Hematopoietic multipotent progenitor cell (in vitro differentiated cells): Measurements from ENCODE around the gene RTBDN. TPM values are rescaled to one million over a fixed set of nuclear protein-coding genes. Genes with fewer than 3 reads are reported as not detected.
"Not testable (repeated sequence)": the region's sequence is repeated elsewhere in the genome, so short reads cannot be mapped to it uniquely, and the experiment has no call there.

Source experiments
- DNase-seq, 3 donors: peaks; one replicate each; pipeline ENCODE4 v3.0.0-alpha.2; 2011 to 2015; ENCODE audit warnings: low read depth in 2 of 3, low spot score in 2 of 3
- total RNA-seq: library from RNA; depleted of rRNA; stranded (reverse); fragments of >200 nt; gene quantifications from one replicate; pipeline ENCODE4 v1.2.3, GENCODE V29; 2012

The RTBDN gene
- total RNA-seq, 1 donor: not detected

DNA sequence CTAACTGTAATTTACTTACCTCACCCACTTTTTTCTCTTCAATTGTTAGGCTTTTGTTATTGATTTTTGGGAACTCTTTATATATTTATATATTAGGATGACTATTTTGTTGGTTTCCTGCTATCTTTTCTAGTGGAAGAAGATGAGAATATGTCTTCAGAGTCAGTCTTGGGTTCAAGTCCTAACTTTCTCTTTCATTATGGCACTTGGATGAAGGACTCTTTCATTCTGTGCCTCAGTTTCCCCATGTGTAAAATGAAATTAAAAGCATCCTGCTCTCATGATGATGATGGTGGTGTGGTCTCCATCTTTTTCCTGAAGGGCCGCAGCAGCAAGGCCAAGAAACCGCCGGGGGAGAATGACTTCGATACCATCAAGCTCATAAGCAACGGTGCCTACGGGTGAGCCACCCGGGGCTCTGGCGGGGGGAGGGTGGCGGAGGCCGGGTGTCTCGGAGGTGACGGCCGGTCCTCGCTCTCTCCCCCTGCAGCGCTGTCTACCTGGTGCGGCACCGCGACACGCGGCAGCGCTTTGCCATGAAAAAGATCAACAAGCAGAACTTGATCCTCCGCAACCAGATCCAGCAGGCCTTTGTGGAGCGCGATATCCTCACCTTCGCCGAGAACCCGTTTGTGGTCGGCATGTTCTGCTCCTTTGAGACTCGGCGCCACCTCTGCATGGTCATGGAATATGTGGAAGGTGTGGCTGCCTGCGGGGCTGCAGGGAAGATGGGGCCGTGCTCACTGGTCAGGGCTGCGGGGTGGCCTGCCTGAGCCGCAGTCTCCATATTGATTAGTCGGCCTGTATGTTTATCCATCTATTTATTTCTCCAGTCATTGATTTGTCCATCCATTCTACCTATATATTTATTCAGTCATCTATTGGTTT lies 23.9 kb upstream of the RTBDN start:
- no peak for DNase-seq

DNA sequence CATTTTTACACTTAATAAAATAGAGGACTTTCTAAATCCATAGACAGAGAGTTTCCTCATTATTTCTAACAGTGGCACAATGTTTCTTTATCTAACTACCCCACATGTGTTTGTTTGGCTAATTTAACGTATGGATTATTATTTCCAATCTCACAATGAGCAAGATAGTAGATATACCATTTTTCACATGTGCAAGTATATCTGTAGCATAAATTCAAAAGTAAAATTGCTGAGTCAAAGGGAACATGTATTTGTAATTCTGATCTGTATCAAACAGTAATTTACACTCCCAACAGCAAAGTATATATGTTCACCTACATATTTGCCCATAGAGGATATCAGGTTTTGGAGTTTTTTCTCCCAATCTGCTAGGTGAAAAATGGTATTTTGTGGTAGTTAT lies 22.3 kb upstream of the RTBDN start:
- DNase-seq: no peak

DNA sequence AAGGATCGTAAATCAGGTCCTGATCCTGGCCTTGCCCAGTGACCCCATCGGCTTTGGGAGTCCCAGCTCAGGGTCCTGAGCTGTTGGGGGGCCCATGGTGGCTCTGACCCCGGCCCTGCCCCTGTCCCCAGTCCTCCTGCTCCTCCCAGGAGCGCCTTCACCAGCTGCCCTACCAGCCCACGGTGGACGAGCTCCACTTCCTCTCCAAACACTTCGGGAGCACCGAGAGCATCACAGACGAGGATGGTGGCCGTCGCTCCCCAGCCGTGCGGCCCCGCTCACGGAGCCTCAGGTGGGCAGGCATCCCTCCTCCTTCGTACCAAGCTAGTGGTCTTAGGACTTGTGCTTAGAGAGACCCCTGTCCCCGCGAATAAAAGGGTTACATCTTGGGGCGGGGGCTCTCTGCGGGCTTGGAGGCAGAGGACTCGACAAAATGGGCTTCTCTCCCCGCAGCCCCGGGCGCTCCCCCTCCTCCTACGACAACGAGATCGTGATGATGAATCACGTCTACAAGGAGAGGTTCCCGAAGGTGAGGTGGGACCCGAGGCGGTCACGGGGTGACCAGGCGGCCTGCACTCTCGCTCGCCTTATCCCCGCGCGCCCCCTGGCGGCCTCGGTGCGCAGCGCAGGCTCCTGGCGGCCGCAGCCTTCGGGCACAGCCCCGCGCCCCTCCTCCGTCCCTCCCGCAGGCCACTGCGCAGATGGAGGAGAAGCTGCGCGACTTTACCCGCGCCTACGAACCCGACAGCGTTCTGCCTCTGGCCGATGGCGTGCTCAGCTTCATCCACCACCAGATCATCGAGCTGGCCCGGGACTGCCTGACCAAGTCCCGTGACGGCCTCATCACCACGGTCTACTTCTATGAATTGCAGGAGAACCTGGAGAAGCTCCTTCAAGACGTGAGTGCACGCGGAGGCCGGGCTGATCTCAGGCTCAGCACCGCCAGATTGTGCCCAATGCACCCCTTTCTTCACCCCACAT lies 13.1 kb upstream of the RTBDN start:
- peak; percentile 74 to 88 (median 85) for DNase-seq

DNA sequence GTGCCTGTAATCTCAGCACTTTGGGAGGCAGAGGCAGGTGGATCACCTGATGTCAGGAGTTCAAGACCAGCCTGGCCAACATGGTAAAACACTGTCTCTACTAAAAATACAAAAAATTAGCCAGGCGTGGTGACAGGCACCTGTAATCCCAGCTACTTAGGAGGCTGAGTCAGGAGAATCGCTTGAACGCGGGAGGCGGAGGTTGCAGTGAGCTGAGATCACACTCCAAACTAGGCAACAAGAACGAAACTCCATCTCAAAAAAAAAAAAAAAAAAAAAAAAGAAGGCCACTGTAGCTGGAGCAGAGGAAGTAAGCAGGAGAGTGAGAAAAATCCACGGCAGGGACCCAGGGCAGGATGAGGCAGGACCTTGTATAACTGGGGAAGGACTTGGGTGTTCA lies 12.2 kb upstream of the RTBDN start:
- DNase-seq: not testable (repeated sequence)

DNA sequence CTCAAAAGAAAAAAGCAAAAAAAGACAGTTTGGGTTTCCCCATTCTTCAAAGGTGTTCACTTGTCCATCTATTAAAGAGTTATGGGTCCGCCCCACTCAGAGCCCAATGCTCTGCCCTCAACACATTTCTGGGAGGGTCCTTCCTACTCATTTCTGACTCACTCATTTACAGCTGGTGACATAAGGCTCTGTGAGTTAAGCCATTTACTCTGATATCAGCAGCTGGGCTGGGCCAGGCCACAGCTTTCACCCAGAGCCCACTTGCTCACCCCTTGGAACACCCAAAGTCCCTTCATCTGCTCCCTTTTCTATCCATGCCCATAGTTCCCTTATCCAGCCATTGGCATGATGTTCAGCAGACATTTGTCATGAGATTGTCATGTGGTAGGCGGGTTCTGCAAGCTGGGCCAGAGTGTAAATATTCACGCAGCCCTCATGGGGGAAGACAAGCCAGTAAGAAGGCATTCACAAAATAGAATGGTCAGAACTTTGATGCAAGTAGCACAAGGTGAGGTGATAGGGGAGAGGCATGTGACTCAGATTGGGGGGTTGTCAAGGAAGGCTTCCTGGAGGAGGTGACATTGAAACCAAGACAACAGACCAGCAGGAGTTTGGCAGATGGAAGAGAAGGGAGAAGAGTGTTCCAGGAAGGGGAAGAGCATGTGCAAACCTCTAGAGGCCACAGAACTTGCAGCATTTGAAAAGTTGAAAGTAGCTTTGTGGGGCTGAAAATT lies 9.8 kb upstream of the RTBDN start:
- no peak for DNase-seq

DNA sequence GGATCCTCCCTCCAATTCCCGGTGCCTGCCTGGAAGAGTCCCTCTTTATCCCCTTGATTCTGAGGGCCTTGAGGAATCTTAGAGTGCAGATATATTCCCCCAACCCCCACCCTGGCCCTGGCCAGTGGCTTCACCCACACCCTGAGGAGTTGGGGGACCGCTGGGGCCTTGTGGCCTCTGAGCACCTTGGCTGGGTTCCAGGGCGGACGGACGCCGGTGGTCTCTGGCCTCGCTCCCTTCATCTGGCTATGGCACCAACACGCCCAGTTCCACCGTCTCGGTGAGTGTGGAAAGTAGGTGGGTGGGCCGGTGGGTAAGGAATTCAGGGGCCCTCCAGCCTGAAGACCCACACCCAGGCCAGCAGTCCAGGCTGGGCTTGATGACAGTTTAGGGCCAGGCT lies 8.9 kb upstream of the RTBDN start:
- no peak for DNase-seq

DNA sequence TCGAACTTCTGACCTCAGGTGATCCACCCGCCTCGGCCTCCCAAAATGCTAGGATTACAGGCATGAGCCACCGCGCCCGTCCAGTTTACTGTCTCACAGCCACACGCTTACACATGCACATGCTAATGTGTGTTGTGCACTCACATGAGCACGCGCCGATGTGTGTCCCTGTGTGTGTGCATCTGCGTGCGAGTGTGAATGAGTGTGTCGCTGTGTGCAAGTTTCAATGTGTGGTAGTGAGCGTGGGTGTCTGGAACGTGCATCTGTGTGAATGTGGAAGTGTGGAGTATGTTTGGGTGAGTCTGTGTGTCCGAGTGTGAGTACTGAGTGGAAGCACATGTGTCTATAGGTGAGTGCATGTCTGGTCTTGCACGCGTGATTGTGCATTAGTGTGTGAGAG lies 8.1 kb upstream of the RTBDN start:
- DNase-seq: no peak

DNA sequence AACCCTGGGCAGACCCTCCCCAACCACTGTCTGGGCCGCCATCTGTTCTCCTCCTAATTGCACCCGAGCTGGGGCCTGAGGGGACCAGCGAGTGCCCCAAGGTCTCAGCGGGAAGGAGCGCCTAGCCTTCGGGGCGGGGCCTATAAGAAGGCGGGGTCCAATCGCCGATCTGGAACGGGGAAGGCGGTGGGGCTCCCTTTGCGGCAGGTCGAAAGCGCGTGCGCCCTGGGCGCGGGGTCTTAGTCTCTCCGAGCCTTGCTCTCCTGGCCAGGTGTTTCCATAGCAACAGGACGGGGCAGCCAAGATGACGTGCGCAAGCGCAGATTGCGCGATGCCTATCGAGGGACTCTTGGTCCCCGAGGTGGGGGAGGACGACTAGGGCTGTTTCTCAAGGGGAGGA lies 6.7 kb upstream of the RTBDN start:
- peak in 1 of 3 donors; percentile 38 for DNase-seq

DNA sequence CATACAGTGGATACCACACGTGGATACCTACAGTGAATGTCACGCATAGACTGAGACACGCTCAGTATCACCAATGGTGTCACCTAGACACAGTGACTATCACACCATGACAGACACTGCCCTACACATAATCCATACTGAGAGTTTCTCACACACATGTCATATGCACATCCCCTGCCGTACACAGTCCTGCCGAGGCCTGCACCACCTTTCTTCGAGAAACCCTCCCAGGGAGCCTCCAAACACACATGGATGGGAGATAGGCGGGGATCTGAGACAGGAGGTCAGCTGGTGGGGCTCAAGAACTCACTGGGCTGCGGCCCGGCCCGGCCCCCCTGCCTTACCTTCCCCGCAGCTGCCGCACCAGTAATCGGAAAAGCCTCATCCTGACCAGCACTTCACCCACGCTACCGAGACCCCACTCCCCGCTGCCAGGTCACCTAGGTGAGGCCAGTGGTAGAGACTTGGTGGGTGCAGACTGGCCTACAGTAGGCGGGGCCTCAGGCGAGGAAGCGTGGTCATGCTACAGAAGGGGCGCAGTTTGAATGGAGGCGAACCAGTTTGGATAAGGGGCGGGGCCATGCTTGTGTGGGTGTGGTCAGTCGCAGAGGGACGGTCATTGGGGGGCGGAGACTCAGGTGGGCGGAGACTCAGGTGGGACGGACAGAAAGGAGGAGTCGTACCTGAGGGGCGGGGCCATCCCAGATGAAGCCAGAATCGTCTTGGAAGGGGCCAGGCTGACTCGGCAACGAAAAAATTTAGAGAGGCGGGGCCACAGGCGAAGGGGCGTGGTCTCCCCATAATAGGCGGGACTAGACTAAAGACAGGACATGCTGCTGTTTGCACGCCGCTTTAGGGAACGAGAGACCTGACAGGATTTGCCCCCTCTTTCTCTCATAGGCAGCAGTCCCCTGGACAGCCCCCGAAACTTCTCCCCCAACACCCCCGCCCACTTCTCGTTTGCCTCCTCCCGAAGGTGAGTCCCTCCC lies 6.0 kb upstream of the RTBDN start:
- DNase-seq: peak in 2 of 3 donors; percentile 75 to 77

DNA sequence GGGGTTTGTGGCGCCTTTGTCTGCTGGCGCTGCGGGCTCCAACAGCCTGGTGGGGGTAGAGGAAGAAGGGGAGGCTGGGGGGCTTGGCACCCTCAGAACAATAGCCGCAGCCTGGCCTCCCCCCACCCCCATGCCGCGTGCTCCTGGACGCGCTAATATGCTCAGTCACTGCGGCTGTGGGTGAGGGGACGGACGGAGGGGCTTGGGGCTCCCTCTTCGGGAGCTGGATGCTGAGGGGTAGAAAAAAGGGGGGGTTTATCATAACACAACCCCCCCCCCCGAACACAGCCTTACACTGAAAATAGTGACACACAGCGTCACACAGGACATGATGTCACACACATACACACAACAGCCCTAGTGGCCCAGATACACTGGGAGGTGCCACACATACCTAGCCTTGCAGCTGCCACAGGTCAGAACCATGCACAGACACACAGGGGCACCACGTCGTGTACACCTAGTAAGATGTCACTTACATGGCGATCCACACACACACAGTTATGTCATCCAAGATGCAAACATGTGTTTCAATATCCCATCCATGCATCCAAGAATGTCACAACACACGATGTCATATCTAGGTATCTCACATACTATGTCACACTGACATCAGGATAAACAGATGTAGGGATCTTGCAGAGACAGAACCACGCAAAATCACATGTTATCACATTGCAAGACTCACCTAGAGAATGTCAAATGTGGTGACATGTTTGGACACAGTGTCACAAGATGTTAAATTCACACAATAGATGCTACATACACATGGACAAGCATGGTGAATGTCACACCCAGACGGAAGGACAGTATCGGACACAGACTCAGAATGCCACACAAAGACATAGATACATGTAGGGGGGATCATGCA lies 4.7 kb upstream of the RTBDN start:
- DNase-seq: peak in 1 of 3 donors; percentile 34

DNA sequence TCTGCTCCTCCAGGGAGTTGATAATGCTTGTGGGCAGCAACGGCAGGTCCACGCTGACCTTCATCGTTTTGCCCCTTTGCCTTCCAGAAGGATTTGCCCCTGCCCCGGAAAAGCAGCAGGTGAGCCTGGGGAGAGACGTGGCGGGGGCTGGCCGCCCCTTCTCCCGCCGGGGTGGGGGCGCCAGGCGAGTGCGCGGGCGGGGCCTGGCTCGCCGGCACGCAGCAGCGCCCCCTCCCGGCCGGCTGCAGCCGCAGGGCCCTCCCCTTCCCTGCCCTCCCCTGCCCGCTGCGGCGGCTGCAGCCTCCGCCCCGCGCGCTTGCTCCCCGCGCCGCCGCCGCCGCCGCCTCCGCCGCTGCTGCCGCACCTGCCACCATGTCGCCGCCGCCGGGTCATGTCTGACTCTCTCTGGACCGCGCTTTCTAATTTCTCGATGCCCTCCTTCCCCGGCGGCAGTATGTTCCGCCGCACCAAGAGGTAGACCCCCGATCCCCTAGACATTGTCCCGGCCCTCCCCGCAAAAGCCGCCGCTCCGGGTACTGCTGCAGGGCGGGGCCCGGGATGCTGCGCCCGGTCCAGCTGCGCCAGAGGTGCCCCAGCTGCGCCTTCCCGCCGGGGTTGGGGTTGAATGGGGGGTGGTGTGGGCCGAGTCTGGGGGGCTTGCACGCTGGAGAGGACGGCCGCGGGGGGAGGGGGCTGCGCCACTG lies 4.0 kb upstream of the RTBDN start, which contains the start of gene MAST1:
MAST1 (plus strand) TSS at position 334 of the 704 bp plus-strand sequence; CDS start at position 392, 58 bp downstream.
- DNase-seq: peak in 1 of 3 donors; percentile 59

DNA sequence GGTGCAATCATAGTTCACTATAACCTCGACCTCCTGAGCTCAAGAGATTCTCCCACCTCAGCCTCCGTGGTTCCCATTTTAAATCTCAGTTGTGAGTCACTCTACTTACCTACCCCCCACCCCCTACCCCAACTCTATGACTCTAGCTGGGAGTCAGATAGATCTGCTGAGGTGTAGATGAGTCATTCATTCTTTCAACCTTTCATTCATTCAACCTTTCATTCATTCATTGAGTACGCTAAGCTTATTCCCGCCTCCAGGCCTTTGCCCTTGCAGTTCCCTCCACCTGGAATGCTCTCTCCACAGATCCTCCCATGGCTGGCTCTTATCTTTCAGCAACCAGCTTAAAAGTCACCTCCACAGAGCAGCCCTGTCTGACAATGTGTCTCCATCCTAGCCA lies 2.8 kb upstream of the RTBDN start:
- no peak for DNase-seq

DNA sequence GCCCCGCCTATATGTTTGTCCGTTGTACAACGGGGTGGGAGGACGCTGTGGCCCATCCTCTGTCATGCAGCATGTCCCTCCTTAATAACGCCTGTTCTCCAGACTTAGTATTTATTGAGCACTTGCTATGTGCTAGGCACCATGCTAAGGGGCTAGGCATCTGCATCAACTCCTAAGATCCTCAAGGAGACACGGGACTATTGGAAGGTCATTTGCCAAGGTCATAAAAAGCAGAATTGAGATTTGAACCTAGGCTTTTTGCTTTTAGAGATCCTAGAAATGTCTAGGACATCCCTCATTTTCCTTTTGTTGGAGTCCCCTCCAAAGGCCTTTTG lies 2.1 kb upstream of the RTBDN start:
- DNase-seq: no peak

DNA sequence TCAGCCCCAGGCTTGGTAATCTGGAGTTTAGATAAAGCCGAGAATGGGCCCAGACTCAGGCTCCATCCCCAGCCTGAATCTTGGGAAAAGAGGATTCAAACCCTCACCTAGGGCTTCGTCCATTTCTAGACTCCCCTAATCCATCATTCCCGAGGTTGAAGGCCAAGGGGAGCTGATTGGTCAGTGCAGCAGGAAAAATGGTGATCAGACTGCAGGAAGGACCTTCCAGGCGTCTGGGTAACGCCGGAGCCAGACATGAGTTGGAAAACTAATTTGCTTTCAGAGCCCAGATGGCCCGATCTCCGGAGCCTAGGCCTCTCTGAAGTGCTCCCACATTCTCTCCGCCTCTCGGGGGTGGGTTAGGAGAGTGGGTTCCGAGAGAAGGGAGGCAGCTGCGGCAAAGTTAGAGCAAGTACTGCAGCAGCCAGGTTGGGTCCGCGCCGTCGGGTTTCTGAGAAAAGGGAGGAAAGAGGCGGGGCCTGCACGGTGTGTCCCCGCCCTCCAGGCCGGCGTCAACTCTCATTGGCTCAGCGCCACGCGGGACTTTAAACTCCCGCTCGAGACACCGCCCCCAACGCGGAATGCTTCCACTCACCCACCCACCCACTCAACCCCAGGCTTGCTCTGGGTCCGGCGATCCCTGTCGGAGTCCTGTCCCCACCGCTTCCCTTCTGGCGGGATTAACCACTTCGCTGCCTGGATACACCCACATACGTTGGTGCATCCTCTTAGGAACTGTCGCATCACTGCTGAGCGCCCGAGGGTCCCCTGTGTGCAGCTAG lies 788 bp upstream of the RTBDN start:
- DNase-seq: peak in 1 of 3 donors; percentile 46

DNA sequence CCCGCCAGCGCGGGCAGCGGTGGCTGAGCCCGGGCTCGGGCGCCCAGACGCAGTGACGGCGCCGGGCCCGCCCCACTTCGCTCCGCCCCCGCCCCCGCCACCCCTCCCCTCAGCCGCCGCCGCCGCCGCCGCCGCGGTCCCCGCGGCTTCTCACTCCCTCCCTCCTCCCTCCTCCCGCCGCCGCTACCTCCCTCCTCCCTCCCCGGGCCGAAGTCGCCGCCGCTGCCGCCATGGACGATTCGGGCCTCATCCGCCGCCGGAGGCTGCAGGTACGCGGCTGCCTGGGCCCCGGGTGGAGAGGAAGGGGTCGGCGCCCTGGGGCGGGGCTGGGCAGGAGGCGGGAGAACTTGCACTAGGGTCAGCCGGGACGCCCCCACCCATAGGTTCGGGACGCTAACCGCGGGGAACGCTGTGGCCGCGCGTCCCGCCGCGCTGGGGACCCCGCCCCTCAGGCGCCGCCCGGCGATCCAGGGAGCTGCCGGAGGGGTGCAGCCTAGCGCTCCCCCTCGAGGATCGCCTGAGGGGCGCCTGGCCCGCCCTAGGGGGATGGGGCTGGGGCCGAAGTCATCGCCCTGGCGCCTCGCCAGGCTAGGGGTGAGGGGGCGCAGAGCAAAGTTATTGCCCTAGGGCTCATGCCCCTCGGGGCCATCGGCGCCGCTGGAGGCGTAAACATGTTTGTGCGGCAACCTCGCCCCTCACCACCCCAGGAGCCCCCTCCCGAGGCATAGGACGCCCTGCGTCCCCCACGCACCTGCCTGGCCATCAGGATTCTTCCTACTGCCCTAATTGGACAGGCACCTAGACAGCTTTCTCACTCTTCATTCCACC lies 427 bp downstream of the RTBDN start:
- peak in 1 of 3 donors; percentile 24 for DNase-seq

DNA sequence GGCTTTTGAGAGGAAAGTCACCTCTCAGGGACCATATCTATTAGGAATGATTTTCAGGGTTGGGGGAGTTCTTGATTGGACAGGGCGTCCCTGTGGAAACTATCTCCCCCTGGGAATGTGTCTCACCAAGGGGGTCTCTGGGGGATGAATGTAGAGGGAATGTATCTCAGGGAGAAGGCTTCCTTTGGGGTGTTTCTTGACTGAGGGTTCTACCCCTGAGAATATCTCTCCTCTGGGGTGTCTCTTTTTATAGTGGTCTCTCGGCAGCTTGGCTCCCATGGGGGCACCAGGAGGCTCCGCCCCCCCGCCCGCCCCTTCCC lies 1.0 kb downstream of the RTBDN start:
- DNase-seq: no peak
